ENCODE results near the gene CHD9.

DNA sequence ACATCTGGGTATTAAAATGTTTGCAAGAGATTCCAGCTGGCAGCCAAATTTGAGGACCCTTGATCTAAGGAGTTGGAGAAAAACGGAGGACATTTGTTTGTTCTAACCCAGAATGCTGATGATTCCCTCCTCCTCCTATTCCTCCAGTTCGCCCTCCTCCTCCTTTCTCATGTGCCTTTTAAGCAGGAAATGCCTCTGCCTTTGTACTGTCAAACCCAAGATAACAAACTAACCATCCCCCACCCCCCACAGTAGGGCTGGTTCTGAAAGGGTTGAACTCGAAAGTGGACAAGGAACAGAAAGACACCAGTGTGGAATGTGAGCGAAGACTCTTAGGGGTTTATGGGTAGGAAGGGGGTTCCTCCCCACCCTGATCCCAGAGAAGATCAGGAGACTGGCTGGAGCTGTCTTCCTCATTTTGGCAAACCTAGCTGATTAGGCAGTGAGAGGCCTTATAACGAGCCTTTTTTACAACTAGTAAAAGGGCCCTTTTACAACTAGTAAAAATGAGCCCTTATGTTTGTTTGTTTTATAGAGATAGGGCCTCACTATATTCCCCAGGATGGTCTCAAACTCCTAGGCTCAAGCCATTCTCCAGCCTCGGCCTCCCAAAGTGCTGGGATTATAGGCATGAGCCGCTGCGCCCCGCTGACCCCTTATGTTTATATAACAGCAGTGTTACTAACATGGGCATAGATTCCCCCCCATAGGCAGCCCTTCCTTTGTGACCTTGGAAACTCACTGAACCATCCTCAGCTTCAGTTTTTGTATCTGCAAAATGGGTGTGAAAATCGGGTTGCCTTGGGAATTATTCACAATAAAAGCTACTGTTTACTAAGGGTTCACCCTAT is 975 bp downstream of the CHD9 start:
- TF ChIP-seq SUZ12 (IDR thresholded peaks at IDR 0.05; ENCODE audit: extremely low read depth, insufficient read depth, insufficient read length) = no peak
- no peak for TF ChIP-seq ZNF274 (IDR thresholded peaks at IDR 0.05; ENCODE audit: low read depth, low read length)
- TF ChIP-seq YY1 (IDR thresholded peaks at IDR 0.05; ENCODE audit: insufficient read depth, insufficient read length) = no peak

Measured in NT2/D1 (cell line).